ENCODE measurements around the gene PWWP2B.

The PWWP2B gene

DNA sequence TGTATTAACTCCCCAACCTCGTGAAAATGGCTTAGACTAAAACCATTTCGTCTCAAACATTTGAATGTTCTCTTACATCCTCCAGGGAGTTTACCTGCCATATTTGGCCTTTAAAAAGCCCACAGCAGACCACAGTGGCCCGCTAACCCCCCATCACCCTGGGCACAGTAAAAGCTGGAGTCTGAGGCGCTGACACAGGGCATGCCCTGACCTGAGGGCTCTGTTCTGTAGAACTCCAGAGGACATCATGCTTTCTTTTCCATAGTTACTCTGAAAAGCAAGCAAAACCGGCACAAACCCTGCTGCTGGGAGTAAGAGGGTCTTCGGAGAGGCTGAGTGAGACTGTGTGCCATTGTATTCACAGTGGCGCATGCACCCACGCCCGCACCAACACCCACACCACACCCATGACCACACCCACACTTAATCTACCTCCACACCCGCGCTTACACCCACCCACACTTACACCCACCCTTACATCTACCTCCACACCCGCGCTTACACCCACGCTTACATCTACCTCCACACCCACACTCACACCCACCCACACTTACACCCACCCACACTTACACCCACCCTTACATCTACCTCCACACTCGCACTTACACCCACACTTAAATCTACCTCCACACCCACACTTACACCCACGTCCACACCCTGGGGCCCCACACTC, 32.9 kb upstream of the PWWP2B start:
- TF ChIP-seq, protein P1, sequence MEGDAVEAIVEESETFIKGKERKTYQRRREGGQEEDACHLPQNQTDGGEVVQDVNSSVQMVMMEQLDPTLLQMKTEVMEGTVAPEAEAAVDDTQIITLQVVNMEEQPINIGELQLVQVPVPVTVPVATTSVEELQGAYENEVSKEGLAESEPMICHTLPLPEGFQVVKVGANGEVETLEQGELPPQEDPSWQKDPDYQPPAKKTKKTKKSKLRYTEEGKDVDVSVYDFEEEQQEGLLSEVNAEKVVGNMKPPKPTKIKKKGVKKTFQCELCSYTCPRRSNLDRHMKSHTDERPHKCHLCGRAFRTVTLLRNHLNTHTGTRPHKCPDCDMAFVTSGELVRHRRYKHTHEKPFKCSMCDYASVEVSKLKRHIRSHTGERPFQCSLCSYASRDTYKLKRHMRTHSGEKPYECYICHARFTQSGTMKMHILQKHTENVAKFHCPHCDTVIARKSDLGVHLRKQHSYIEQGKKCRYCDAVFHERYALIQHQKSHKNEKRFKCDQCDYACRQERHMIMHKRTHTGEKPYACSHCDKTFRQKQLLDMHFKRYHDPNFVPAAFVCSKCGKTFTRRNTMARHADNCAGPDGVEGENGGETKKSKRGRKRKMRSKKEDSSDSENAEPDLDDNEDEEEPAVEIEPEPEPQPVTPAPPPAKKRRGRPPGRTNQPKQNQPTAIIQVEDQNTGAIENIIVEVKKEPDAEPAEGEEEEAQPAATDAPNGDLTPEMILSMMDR (conservative IDR thresholded peaks at IDR 0.05; ENCODE audit: low read depth, low read length) = no peak
- DNase-seq (ENCODE audit: low read depth) = no peak

DNA sequence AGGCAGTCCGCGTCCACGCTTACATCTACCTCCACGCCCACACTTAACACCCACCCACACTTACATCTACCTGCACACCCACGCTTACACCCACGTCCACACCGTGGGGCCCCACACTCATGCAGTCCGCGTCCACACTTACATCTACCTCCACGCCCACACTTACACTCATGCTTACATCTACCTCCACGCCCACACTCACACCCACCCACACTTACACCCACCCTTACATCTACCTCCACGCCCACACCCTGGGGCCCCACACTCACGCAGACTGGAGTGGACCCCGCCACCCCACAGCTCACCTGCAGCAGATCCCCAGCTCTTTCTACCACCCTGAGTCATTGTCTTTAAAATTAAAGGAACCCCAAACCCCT, 32.4 kb upstream of the PWWP2B start:
- DNase-seq (ENCODE audit: low read depth) = no peak
- H3K4me3 ChIP-seq (ENCODE audit: low read length) = no peak overlapping the region
- TF ChIP-seq, protein P1 (conservative IDR thresholded peaks at IDR 0.05; ENCODE audit: low read depth, low read length) = no peak

More for the DNA sequence above, 32.9 kb upstream of the PWWP2B start:
- no peak overlapping the region for H3K4me3 ChIP-seq (ENCODE audit: low read length)

DNA sequence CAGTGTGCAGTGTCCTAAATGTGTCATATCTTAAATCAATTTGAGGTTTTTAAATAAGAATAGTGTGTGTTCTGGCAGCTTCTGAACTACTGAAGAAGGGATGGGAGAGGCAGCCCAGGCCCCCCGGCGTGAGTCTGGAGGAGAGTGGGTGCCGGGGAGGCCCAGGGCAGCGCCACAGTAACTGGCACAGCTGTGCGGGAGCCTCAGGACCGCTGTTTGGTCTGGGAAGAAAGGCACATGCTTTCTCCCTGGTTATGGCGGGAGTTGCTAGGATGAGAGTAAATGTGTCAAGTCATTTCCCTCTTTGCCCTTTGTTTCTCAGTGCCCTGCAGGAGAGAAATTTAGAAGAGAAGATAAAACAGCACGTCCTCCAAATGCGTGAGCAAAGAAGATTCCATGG, 31.9 kb upstream of the PWWP2B start:
- TF ChIP-seq, protein P1 (conservative IDR thresholded peaks at IDR 0.05; ENCODE audit: low read depth, low read length) = no peak
- DNase-seq (ENCODE audit: low read depth) = no peak

DNA sequence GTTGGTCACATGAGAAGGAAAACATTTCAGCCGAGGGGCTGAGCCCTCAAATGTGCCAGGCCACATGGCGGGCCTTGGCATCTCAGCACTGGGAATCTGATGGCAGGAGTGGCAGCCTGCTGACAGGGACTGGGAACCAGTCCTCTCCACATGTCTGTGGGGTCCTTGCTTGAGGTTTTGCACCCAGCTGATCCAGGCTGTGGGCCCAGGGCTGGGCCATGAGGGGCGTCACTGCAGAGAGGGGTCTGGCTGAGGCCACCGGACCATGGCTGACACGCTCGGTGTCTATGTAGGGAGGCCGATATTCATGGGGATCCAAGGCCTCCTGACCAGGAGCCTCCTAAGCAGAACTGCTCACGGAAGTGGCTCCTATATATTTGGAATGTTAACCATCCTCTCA, 31.0 kb upstream of the PWWP2B start:
- no peak overlapping the region for H3K4me3 ChIP-seq (ENCODE audit: low read length)
- TF ChIP-seq, protein P1 (conservative IDR thresholded peaks at IDR 0.05; ENCODE audit: low read depth, low read length) = no peak
- no peak for DNase-seq (ENCODE audit: low read depth)

More for the DNA sequence above, 31.9 kb upstream of the PWWP2B start:
- H3K4me3 ChIP-seq (ENCODE audit: low read length) = no peak overlapping the region

DNA sequence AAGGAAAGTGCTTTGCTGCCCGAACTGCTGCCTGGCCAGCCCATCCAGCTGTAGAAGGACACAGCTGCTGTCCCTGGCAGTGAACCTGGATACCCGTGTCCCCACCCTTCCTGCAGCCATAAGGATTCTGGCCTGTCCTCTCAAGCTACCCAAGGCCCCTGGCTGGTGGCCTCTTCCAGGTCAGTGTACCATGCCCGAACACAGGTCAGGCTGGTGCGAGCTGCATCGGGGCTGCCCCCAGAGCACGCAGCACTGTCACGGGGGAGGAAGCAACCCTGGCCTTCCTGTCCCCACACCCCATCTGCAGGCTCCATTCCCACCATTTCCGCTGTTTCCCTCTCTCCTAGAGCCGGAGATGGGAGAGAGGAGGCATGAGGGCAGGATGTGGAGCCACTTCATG, 30.5 kb upstream of the PWWP2B start:
- no peak for DNase-seq (ENCODE audit: low read depth)
- TF ChIP-seq, protein P1 (conservative IDR thresholded peaks at IDR 0.05; ENCODE audit: low read depth, low read length) = no peak
- no peak overlapping the region for H3K4me3 ChIP-seq (ENCODE audit: low read length)

DNA sequence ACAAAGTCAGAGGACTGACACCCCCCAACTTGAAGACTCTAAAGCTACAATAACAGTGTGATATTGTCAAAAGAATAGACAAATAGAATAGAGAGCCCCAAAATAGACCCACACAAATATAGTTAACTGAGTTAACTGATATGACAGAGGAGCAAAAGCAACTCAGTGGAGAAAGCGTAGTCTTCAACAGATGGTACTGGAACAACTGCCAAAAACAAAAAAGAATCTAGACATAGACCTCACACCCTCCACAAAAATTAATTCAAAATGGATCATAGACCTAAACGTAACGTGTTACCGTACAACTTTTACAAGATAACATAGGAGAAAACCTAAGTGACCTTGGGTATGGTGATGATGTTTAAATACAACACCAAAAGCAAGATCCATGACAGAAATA, 28.6 kb upstream of the PWWP2B start:
- DNase-seq (ENCODE audit: low read depth) = no peak
- TF ChIP-seq, protein P1 (conservative IDR thresholded peaks at IDR 0.05; ENCODE audit: low read depth, low read length) = no peak
- H3K4me3 ChIP-seq (ENCODE audit: low read length) = no peak overlapping the region

DNA sequence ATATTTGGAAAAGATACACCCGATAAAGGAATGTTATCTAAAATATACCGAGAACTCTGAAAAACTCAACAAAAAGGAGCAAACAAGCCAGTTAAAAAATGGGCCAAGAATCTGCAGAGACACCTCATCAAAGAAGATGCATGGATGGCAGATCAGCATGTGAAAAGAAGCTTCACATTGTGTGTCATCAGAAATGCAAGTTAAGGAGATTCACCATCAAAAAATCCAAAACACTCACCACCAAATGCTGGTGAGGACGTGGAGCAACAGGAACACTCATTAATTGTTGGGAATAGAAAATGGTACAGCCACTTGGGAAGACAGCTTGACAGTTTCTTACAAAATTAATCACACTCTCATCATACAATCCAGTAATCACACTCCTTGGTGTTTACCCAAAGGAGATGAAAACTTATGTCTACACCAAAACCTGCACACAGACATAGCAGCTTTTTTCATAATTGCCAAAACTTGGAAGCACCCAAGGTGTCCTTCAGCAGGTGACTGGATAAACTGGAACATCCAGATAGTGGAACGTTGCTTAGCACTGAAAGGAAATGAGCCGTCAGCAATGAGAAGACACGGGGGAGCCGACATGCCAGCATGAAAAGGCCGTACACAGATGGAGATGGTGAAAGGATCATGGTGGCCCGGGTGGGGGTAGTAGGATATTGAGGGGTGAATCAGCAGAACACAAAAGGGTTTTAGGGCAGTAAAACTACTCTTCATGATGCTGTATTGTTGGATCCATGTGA, 27.9 kb upstream of the PWWP2B start:
- no peak overlapping the region for H3K4me3 ChIP-seq (ENCODE audit: low read length)
- DNase-seq (ENCODE audit: low read depth) = no peak
- TF ChIP-seq, protein P1 (conservative IDR thresholded peaks at IDR 0.05; ENCODE audit: low read depth, low read length) = no peak
